Progenitor cell of endocrine pancreas (in vitro differentiated cells): Measurements from ENCODE around the gene ZNHIT6. TPM values are rescaled to one million over a fixed set of nuclear protein-coding genes. Genes with fewer than 3 reads are reported as not detected.

Experiments
- DNase-seq: peaks from one replicate; pipeline ENCODE4 v3.0.0; 2021; ENCODE audit warnings: low spot score; ENCODE audit not compliant: unreplicated experiment
- H3K27ac Mint-ChIP-seq: 2 replicates; pipeline ENCODE4 v1.8.0; 2021; ENCODE audit warnings: mild to moderate bottlenecking, moderate library complexity, mixed read lengths
- H3K27me3 Mint-ChIP-seq: 2 replicates; pipeline ENCODE4 v1.8.0; 2021; ENCODE audit warnings: mixed read lengths
- H3K36me3 Mint-ChIP-seq: 2 replicates; pipeline ENCODE4 v1.8.0; 2022; ENCODE audit warnings: mixed read lengths; ENCODE audit not compliant: insufficient read depth
- H3K4me1 Mint-ChIP-seq: 2 replicates; pipeline ENCODE4 v1.8.0; 2021; ENCODE audit warnings: low read depth, mixed read lengths
- H3K4me3 Mint-ChIP-seq: 2 replicates; pipeline ENCODE4 v1.8.0; 2021; ENCODE audit warnings: low read depth, mild to moderate bottlenecking, moderate library complexity, mixed read lengths
- H3K9me3 Mint-ChIP-seq: 2 replicates; pipeline ENCODE4 v1.8.0; 2021; ENCODE audit warnings: low read depth, mixed read lengths
- CTCF ChIP-seq: fragments of 200-600 bp; sonication (generic); IDR thresholded peaks from one replicate; pipeline ENCODE4 v1.5.0; 2021; ENCODE audit warnings: antibody characterized with exemption, mild to moderate bottlenecking; ENCODE audit not compliant: unreplicated experiment
- total RNA-seq: library from RNA; stranded (reverse); gene quantifications from 2 replicates; pipeline ENCODE4 v1.2.1, GENCODE V29; 2021

Gene ZNHIT6
- total RNA-seq, 1 donor from 2014 or later, result 18.8 TPM

- DNase-seq, result no peak
- Mint-ChIP-seq H3K9me3 (no peaks in the 10 kb centered on the region), H3K4me3 (no peak overlapping the region), H3K4me1 (peaks cover 20% of the 10 kb centered on the region), H3K36me3 (no peaks in the 10 kb centered on the region), H3K27me3 (peaks cover 37% of the 10 kb centered on the region), H3K27ac (no peak overlapping the region)
- no peak for TF ChIP-seq CTCF
Observed at GRCh38 chr1:85604298-85604997, 103.8 kb downstream of the ZNHIT6 start.

GRCh38 chr1:85603086-85603880, 105.0 kb downstream of the ZNHIT6 start:
- Mint-ChIP-seq H3K4me1 (peaks cover 20% of the 10 kb centered on the region), H3K27ac (no peak overlapping the region), H3K27me3 (peaks cover 37% of the 10 kb centered on the region), H3K4me3 (no peak overlapping the region), H3K9me3 (no peaks in the 10 kb centered on the region), H3K36me3 (no peaks in the 10 kb centered on the region)
- DNase-seq, result no peak
- TF ChIP-seq CTCF, result no peak

- Mint-ChIP-seq H3K4me1 (peaks cover 20% of the 10 kb centered on the region), H3K9me3 (no peaks in the 10 kb centered on the region), H3K36me3 (no peaks in the 10 kb centered on the region), H3K27me3 (peaks cover 32% of the 10 kb centered on the region), H3K4me3 (no peak overlapping the region), H3K27ac (no peak overlapping the region)
- TF ChIP-seq CTCF, result no peak
- DNase-seq, result no peak
Observed at GRCh38 chr1:85602571-85602970, 105.7 kb downstream of the ZNHIT6 start.

- no peak for DNase-seq
- no peaks in the 10 kb centered on the region for H3K9me3 Mint-ChIP-seq
- TF ChIP-seq CTCF, result no peak
- H3K27ac Mint-ChIP-seq, result no peak overlapping the region
- H3K4me3 Mint-ChIP-seq, result no peak overlapping the region
- peaks cover 16% of the 10 kb centered on the region for H3K4me1 Mint-ChIP-seq
- no peaks in the 10 kb centered on the region for H3K36me3 Mint-ChIP-seq
- peaks cover 32% of the 10 kb centered on the region for H3K27me3 Mint-ChIP-seq
Observed at GRCh38 chr1:85601901-85602300, 106.3 kb downstream of the ZNHIT6 start.

GRCh38 chr1:85599681-85600080, 108.6 kb downstream of the ZNHIT6 start:
- H3K36me3 Mint-ChIP-seq, result no peaks in the 10 kb centered on the region
- peaks cover 26% of the 10 kb centered on the region for H3K27me3 Mint-ChIP-seq
- H3K27ac Mint-ChIP-seq, result no peak overlapping the region
- no peak overlapping the region for H3K4me3 Mint-ChIP-seq
- H3K9me3 Mint-ChIP-seq, result no peaks in the 10 kb centered on the region
- H3K4me1 Mint-ChIP-seq, result no peaks in the 10 kb centered on the region
- no peak for DNase-seq
- TF ChIP-seq CTCF, result no peak

Other genes starting within 250 kb of the ZNHIT6 start
- 33.4 and 35.5 TPM in 2 replicates for gene DDAH1, start 243.3 kb downstream of the ZNHIT6 start, total RNA-seq
- gene CCN1, start 127.7 kb downstream of the ZNHIT6 start, total RNA-seq, result 62.8 and 64.3 TPM in 2 replicates